Fibroblast of lung (primary cell): ENCODE data around the gene ACSM3. TPM values are rescaled to one million over a fixed set of nuclear protein-coding genes. Genes with fewer than 3 reads are reported as not detected.
A peak's percentile ranks its signal among the peaks of the same experiment; 100 is the strongest.

Source experiments
- DNase-seq, 2 donors: peaks; one replicate each; pipeline versions ENCODE4 v3.0.0 to v3.0.0-alpha.2; 2010; ENCODE audit warnings: low read depth in 2 of 2
- H2AFZ ChIP-seq: 2 replicates; pipeline ENCODE4 v1.5.1; 2012; ENCODE audit warnings: low read length, control low read depth, inconsistent platforms
- H3K27ac ChIP-seq: 2 replicates; pipeline ENCODE4 v1.5.1; 2011; ENCODE audit warnings: low read length, control low read depth; ENCODE audit not compliant: insufficient read depth
- H3K27me3 ChIP-seq: 2 replicates; pipeline ENCODE4 v1.5.1; 2011; ENCODE audit warnings: mild to moderate bottlenecking, low read length; ENCODE audit not compliant: control insufficient read depth, insufficient read depth
- H3K36me3 ChIP-seq: 2 replicates; pipeline ENCODE4 v1.5.1; 2011; ENCODE audit warnings: low read length; ENCODE audit not compliant: control insufficient read depth, insufficient read depth
- H3K4me1 ChIP-seq: 2 replicates; pipeline ENCODE4 v1.5.1; 2011; ENCODE audit warnings: low read length; ENCODE audit not compliant: control insufficient read depth, insufficient read depth; ENCODE audit errors: extremely low read depth
- H3K4me2 ChIP-seq: 2 replicates; pipeline ENCODE4 v1.5.1; 2011; ENCODE audit warnings: low read length, control low read depth; ENCODE audit not compliant: insufficient read depth; ENCODE audit errors: extremely low read depth
- H3K4me3 ChIP-seq, 4 experiments: fragments of 200-600 bp in 1 of 4; sonication (generic) in 1 of 4; replicated peaks in 1 of 4; 2 replicates each; pipeline ENCODE4 v1.5.1; 2011 to 2016; ENCODE audit warnings: low read length in 4 of 4, low read depth in 3 of 4, mild to moderate bottlenecking in 3 of 4, control low read depth in 2 of 4, inconsistent platforms in 1 of 4, mixed read lengths in 1 of 4; ENCODE audit not compliant: insufficient read depth in 1 of 4; ENCODE audit errors: control extremely low read depth in 1 of 4
- H3K79me2 ChIP-seq: 2 replicates; pipeline ENCODE4 v1.5.1; 2012; ENCODE audit warnings: mild to moderate bottlenecking, low read length, inconsistent platforms; ENCODE audit not compliant: control insufficient read depth, insufficient read depth
- H3K9ac ChIP-seq: 2 replicates; pipeline ENCODE4 v1.5.1; 2011; ENCODE audit warnings: mild to moderate bottlenecking, low read length, control low read depth; ENCODE audit not compliant: insufficient read depth
- H3K9me3 ChIP-seq: 2 replicates; pipeline ENCODE4 v1.5.1; 2012; ENCODE audit warnings: low read depth, low read length; ENCODE audit not compliant: control insufficient read depth, insufficient read depth
- H4K20me1 ChIP-seq: 2 replicates; pipeline ENCODE4 v1.5.1; 2011; ENCODE audit warnings: low read length; ENCODE audit not compliant: control insufficient read depth, insufficient read depth; ENCODE audit errors: extremely low read depth
- EZH2 ChIP-seq: IDR thresholded peaks from 2 replicates; pipeline ENCODE4 v1.5.1; 2012; ENCODE audit warnings: low read length, control low read depth, mild to moderate bottlenecking; ENCODE audit errors: missing control alignments
- polyA plus RNA-seq, 2 donors: library from polyadenylated mRNA; depleted of rRNA in 1 of 2; stranded (reverse) in 1 of 2; unstranded in 1 of 2; fragments of >200 nt; gene quantifications; 2 replicates each; pipeline ENCODE4 v1.2.1, GENCODE V29; 2011 to 2012; ENCODE audit warnings: missing spikeins in 1 of 2
- total RNA-seq: library from RNA; depleted of rRNA; stranded (reverse); fragments of >200 nt; gene quantifications from 2 replicates; pipeline ENCODE4 v1.2.1, GENCODE V29; 2014
- TF ChIP-seq, protein P1 (sequence below), 2 donors: IDR thresholded peaks in 1 of 2; conservative IDR thresholded peaks in 1 of 2; 1 replicate in 1 of 2; 2 replicates in 1 of 2; pipeline ENCODE4 v1.5.1; 2011 to 2012; ENCODE audit warnings: low read length in 2 of 2, control low read depth in 1 of 2, inconsistent platforms in 1 of 2, low read depth in 1 of 2, mild to moderate bottlenecking in 1 of 2

ACSM3 gene
- total and polyA plus RNA-seq, 2 donors (not counting 1 experiment from before 2014, with no cell fraction given) = 0.32 to 1.3 TPM

- Histone ChIP-seq H3K36me3 (peaks cover 6% of the 10 kb centered on the region), H3K4me2 (no peak overlapping the region), H2AFZ (no peak overlapping the region), H3K9ac (no peak overlapping the region), H3K4me1 (no peaks in the 10 kb centered on the region), H3K79me2 (peaks cover 5% of the 10 kb centered on the region), H4K20me1 (no peaks in the 10 kb centered on the region), H3K27ac (no peak overlapping the region), H3K27me3 (no peaks in the 10 kb centered on the region), H3K9me3 (no peaks in the 10 kb centered on the region), H3K4me3 (no peak overlapping the region)
- no peak for TF ChIP-seq EZH2
- TF ChIP-seq, protein P1, sequence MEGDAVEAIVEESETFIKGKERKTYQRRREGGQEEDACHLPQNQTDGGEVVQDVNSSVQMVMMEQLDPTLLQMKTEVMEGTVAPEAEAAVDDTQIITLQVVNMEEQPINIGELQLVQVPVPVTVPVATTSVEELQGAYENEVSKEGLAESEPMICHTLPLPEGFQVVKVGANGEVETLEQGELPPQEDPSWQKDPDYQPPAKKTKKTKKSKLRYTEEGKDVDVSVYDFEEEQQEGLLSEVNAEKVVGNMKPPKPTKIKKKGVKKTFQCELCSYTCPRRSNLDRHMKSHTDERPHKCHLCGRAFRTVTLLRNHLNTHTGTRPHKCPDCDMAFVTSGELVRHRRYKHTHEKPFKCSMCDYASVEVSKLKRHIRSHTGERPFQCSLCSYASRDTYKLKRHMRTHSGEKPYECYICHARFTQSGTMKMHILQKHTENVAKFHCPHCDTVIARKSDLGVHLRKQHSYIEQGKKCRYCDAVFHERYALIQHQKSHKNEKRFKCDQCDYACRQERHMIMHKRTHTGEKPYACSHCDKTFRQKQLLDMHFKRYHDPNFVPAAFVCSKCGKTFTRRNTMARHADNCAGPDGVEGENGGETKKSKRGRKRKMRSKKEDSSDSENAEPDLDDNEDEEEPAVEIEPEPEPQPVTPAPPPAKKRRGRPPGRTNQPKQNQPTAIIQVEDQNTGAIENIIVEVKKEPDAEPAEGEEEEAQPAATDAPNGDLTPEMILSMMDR (conservative IDR thresholded peaks at IDR 0.05 in 1 of 2, IDR thresholded peaks at IDR 0.05 in 1 of 2; ENCODE audit: low read depth in 1 of 2, low read length in 2 of 2) = no peak
- no peak for DNase-seq
Measured at GRCh38 chr16:20734056-20734455, 29.8 kb upstream of the ACSM3 start.

- Histone ChIP-seq H3K9ac (no peak overlapping the region), H3K27me3 (no peaks in the 10 kb centered on the region), H4K20me1 (no peaks in the 10 kb centered on the region), H3K4me1 (peaks cover under 1% of the 10 kb centered on the region), H3K4me2 (no peak overlapping the region), H3K27ac (no peak overlapping the region), H3K36me3 (peaks cover 6% of the 10 kb centered on the region), H2AFZ (no peak overlapping the region), H3K9me3 (no peaks in the 10 kb centered on the region), H3K4me3 (no peak overlapping the region), H3K79me2 (peaks cover 11% of the 10 kb centered on the region)
- DNase-seq = no peak
- TF ChIP-seq, protein P1 (conservative IDR thresholded peaks at IDR 0.05 in 1 of 2, IDR thresholded peaks at IDR 0.05 in 1 of 2; ENCODE audit: low read depth in 1 of 2, low read length in 2 of 2) = no peak
Measured at GRCh38 chr16:20734782-20735181, 29.0 kb upstream of the ACSM3 start.

DNA sequence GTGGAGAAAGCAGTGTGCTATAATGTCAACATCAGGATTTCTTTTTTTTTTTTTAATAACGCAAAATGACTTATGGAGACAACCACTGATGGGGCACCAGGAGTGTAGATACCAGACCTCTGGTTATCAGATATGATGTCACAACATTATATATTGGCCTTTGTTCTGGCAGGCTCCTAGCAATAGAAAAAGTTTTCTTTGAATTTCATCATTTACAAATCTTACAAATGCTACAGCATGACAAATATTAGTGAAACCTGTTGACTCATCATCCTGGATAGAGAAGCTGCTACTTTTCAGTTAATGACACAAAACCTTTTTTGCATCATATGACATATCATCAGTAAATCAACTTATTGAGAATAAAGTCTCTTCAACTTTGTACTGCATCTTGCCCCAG is 28.3 kb upstream of the ACSM3 start:
- Histone ChIP-seq H3K4me3 (no peak overlapping the region), H3K4me2 (no peak overlapping the region), H4K20me1 (no peaks in the 10 kb centered on the region), H3K9ac (no peak overlapping the region), H2AFZ (no peak overlapping the region), H3K9me3 (no peaks in the 10 kb centered on the region), H3K4me1 (peaks cover 2% of the 10 kb centered on the region), H3K79me2 (peaks cover 18% of the 10 kb centered on the region), H3K36me3 (peaks cover 6% of the 10 kb centered on the region), H3K27ac (no peak overlapping the region), H3K27me3 (no peaks in the 10 kb centered on the region)
- peak in 1 of 2 donors; percentile 31 for DNase-seq
- TF ChIP-seq, protein P1 (conservative IDR thresholded peaks at IDR 0.05 in 1 of 2, IDR thresholded peaks at IDR 0.05 in 1 of 2; ENCODE audit: low read depth in 1 of 2, low read length in 2 of 2) = no peak
- TF ChIP-seq EZH2 = no peak
